Subcutaneous abdominal adipose tissue (tissue), 5 donors: ENCODE results near the gene TUT4.
"Not testable (repeated sequence)": the region's sequence is repeated elsewhere in the genome, so short reads cannot be mapped to it uniquely, and the experiment has no call there.

ENCODE experiments used
- H3K27ac ChIP-seq: one replicate; pipeline ENCODE4 v1.7.0; 2013; ENCODE audit warnings: low read depth, mild to moderate bottlenecking, inconsistent platforms, low read length, moderate library complexity
- H3K27me3 ChIP-seq, 5 donors: one replicate each; pipeline ENCODE4 v1.7.0; 2013; ENCODE audit warnings: low read length in 5 of 5, inconsistent platforms in 1 of 5; ENCODE audit not compliant: control insufficient read depth in 5 of 5, insufficient read depth in 4 of 5
- H3K36me3 ChIP-seq, 5 donors: one replicate each; pipeline ENCODE4 v1.7.0; 2013; ENCODE audit warnings: low read length in 5 of 5; ENCODE audit not compliant: control insufficient read depth in 5 of 5, insufficient read depth in 5 of 5
- H3K4me1 ChIP-seq, 5 donors: one replicate each; pipeline ENCODE4 v1.7.0; 2013; ENCODE audit warnings: low read length in 5 of 5, mild to moderate bottlenecking in 3 of 5, moderate library complexity in 1 of 5; ENCODE audit not compliant: control insufficient read depth in 5 of 5, insufficient read depth in 5 of 5
- H3K4me3 ChIP-seq, 5 donors: one replicate each; pipeline ENCODE4 v1.7.0; 2013; ENCODE audit warnings: low read length in 5 of 5, low read depth in 1 of 5
- H3K9ac ChIP-seq, 5 donors: one replicate each; pipeline ENCODE4 v1.7.0; 2013; ENCODE audit warnings: low read length in 5 of 5, mild to moderate bottlenecking in 4 of 5, moderate library complexity in 3 of 5
- H3K9me3 ChIP-seq, 5 donors: one replicate each; pipeline ENCODE4 v1.7.0; 2013; ENCODE audit warnings: low read length in 5 of 5; ENCODE audit not compliant: control insufficient read depth in 5 of 5
- donor health status: healthy.
- donor health status: healthy.
- donor health status: healthy.
- donor health status: healthy.
- donor health status: healthy.

Gene TUT4

DNA sequence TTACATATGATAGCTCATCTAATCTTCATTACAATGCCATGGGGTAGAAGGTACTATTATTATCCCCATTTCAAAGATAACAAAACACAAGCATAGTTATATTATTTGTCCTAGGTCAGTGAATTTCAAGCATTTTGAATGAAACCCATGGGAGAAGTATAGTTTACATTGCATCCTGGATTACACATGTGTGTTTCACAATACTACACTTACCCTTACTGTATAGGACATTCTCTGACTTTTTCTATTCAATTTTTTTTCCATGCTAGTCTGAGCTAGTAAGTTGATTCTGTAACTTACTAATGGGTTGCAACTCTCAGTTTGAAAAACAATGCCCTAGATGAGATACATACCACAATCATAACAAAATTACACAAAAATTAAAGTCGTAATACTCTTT is 40.6 kb upstream of the TUT4 start:
- Histone ChIP-seq H3K9me3 (no peaks in the 10 kb centered on the region), H3K27me3 (peaks cover 0 to 10% (median 3%) of the 10 kb centered on the region in 5 donors), H3K36me3 (no peaks in the 10 kb centered on the region), H3K9ac (no peak overlapping the region), H3K4me3 (no peak overlapping the region), H3K27ac (no peak overlapping the region), H3K4me1 (peaks cover 0 to 11% (median 0%) of the 10 kb centered on the region in 5 donors)

DNA sequence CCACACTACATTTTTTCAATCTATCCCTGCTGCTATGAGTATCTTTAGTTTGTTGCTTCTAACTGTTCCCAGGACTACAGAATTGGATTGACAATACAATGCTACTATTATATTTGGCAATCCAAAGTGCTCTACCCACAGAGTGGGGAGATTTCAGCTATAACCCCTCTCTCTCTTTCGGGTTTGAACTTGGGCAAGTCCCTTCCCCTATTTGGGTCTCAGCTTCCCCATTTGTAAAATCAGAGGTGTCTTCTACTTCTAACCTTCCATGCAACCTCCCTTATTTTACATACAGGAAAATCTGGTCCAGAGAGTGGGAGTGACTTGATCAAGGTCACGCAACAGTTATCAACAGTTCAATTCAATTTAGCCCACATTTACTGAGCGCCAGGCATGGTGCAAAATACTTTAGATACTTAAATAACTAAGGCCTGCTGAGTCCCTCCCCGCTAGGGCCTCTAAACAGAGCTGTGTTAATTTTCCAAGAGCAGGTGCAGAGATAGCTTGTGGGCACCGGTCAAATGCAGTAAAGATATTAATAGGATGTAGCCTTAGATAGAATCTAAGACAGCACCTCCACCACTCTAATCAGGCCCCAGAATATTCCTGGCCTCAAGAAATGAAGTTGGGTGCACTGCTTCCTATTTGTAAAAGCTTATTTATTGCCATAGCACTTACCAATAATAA is 39.9 kb upstream of the TUT4 start:
- Histone ChIP-seq H3K4me1 (peaks cover 0 to 11% (median 0%) of the 10 kb centered on the region in 5 donors), H3K9ac (no peak overlapping the region), H3K36me3 (no peaks in the 10 kb centered on the region), H3K4me3 (no peak overlapping the region), H3K27me3 (peaks cover 0 to 10% (median 3%) of the 10 kb centered on the region in 5 donors), H3K9me3 (no peaks in the 10 kb centered on the region), H3K27ac (no peak overlapping the region)

DNA sequence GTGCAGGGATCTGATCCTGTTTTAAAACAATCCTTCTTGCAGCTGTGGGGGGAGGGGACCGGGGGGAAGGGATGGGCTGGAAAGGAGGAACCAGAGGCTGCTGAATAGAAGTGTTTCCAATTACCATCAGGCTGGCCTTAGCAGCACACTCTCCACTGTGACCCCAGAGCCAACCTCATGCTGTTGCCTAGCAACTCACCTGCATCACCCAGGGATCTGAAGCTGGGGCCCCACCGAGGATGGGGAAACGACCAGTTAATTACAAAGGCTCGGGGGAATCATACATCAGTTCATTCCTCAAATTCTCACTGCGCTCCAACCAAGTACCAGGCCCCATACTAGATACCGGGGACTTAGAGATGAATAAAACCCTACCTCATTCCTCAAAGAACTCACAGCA is 37.4 kb upstream of the TUT4 start:
- Histone ChIP-seq H3K36me3 (no peaks in the 10 kb centered on the region), H3K9me3 (no peaks in the 10 kb centered on the region), H3K4me3 (no peak overlapping the region), H3K9ac (no peak overlapping the region), H3K4me1 (peaks cover 0 to 13% (median 0%) of the 10 kb centered on the region in 5 donors), H3K27ac (no peak overlapping the region), H3K27me3 (peaks cover 0 to 8% (median 5%) of the 10 kb centered on the region in 5 donors)

- Histone ChIP-seq H3K9ac (no peak overlapping the region), H3K27ac (no peak overlapping the region), H3K27me3 (peaks cover 0 to 5% (median 0%) of the 10 kb centered on the region in 5 donors), H3K4me1 (peaks cover 0 to 4% (median 0%) of the 10 kb centered on the region in 5 donors), H3K4me3 (no peak overlapping the region), H3K36me3 (no peaks in the 10 kb centered on the region), H3K9me3 (no peaks in the 10 kb centered on the region)
Observed at GRCh38 chr1:52588535-52588934, 35.6 kb upstream of the TUT4 start.

- Histone ChIP-seq H3K4me3 (no peak overlapping the region), H3K27me3 (peaks cover 0 to 5% (median 0%) of the 10 kb centered on the region in 5 donors), H3K27ac (no peak overlapping the region), H3K9ac (no peak overlapping the region), H3K9me3 (no peaks in the 10 kb centered on the region), H3K4me1 (peaks cover 0 to 4% (median 0%) of the 10 kb centered on the region in 5 donors), H3K36me3 (no peaks in the 10 kb centered on the region)
Observed at GRCh38 chr1:52588027-52588426, 35.1 kb upstream of the TUT4 start.

DNA sequence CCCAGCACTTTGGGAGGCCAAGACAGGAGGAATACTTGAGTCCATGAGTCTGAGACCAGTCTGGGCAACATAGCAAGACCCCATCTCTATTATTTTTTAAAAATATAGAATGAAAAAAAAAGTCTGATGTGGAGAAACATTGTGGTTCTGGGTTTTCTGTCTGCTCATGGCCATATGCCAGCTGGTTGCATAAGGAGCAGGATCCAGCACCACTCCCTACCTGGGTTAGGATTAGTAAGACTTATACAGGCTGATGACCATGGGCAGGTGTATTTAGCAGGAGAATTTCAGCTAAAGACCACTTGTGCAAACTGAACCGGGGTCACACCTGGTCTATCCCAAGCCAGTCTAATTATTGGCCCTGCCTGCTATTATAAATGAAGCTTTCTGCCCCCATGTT is 32.6 kb upstream of the TUT4 start:
- Histone ChIP-seq H3K4me1 (peaks cover 0 to 4% (median 0%) of the 10 kb centered on the region in 5 donors), H3K27me3 (peaks cover 0 to 5% (median 0%) of the 10 kb centered on the region in 5 donors), H3K36me3 (no peaks in the 10 kb centered on the region), H3K9me3 (no peaks in the 10 kb centered on the region), H3K4me3 (no peak overlapping the region), H3K9ac (no peak overlapping the region), H3K27ac (no peak overlapping the region)

- no peak overlapping the region for H3K9ac ChIP-seq
- peaks cover 0 to 4% (median 0%) of the 10 kb centered on the region in 5 donors for H3K4me1 ChIP-seq
- no peak overlapping the region for H3K27ac ChIP-seq
- H3K9me3 ChIP-seq: no peaks in the 10 kb centered on the region
- no peaks in the 10 kb centered on the region for H3K36me3 ChIP-seq
- H3K27me3 ChIP-seq: peaks cover 0 to 3% (median 0%) of the 10 kb centered on the region in 5 donors
- no peak overlapping the region for H3K4me3 ChIP-seq
Observed at GRCh38 chr1:52582116-52582696, 29.3 kb upstream of the TUT4 start.

DNA sequence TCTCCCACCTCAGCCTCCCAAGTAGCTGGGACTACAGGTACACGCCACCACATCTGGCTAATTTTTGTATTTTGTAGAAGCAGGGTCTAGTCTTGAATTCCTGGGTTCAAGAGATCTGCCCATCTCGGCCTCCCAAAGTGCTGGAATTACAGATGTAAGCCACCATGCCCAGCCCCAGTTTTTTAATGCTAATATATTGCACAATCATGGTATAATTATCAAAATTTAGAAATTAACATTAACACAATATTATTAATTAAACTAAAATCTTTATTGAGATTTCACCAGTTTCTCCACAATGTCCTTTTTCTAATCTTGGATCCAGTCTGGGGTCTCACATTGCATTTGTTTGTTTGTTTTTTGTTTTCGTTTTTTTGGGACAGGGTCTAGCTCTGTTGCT is 27.4 kb upstream of the TUT4 start:
- Histone ChIP-seq H3K9ac (no peak overlapping the region), H3K27ac (no peak overlapping the region), H3K36me3 (no peaks in the 10 kb centered on the region), H3K9me3 (no peaks in the 10 kb centered on the region), H3K27me3 (peaks cover 0 to 3% (median 0%) of the 10 kb centered on the region in 5 donors), H3K4me3 (no peak overlapping the region), H3K4me1 (no peaks in the 10 kb centered on the region)

DNA sequence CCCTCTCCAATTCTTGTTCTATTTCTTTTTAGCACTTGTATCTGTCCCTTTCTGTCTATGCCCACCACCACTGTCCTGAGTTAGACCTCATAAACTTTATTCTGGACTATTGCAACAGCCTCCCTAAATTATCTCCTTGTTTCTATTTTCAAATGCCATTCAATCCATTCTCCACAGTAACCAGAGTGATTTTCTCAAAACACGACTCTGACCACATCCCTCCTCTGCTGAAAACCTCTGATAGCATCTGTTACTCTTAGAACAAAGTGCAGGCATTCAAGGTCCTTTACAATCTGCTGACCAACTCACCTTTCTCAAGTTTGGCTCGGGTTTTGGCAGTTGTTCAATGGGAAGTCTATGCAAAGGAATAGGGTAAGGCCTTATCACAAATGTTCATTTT is 26.5 kb upstream of the TUT4 start:
- no peaks in the 10 kb centered on the region for H3K36me3 ChIP-seq
- no peak overlapping the region for H3K27ac ChIP-seq
- H3K27me3 ChIP-seq: peaks cover 0 to 3% (median 0%) of the 10 kb centered on the region in 5 donors
- H3K4me3 ChIP-seq: no peak overlapping the region
- no peaks in the 10 kb centered on the region for H3K9me3 ChIP-seq
- no peak overlapping the region for H3K9ac ChIP-seq
- no peaks in the 10 kb centered on the region for H3K4me1 ChIP-seq

GRCh38 chr1:52578066-52578465 is 25.2 kb upstream of the TUT4 start:
- not testable (repeated sequence) for H3K9ac ChIP-seq, H3K4me1 ChIP-seq, H3K9me3 ChIP-seq, H3K27me3 ChIP-seq, H3K36me3 ChIP-seq, H3K27ac ChIP-seq, H3K4me3 ChIP-seq
